CD14-positive monocyte (primary cell): ENCODE measurements around the gene HOXB5. TPM values are rescaled to one million over a fixed set of nuclear protein-coding genes. Genes with fewer than 3 reads are reported as not detected.

Source experiments
- DNase-seq, 3 donors: peaks; one replicate each; pipeline ENCODE4 v3.0.0-alpha.2; 2011 to 2022
- H2AFZ ChIP-seq: 2 replicates; pipeline ENCODE4 v1.6.0; 2012; ENCODE audit warnings: mild to moderate bottlenecking, low read depth, low read length, inconsistent platforms; ENCODE audit not compliant: insufficient read depth, poor library complexity, severe bottlenecking
- H3K27ac ChIP-seq, 2 donors: 1 replicate in 1 of 2; 2 replicates in 1 of 2; pipeline ENCODE4 v1.5.1; 2012 to 2013; ENCODE audit warnings: low read length in 2 of 2, control low read depth in 1 of 2, inconsistent platforms in 1 of 2, low read depth in 1 of 2, mild to moderate bottlenecking in 1 of 2
- H3K27me3 ChIP-seq, 2 donors: one replicate each; pipeline versions ENCODE4 v1.6.0 to v1.6.1; 2011 to 2013; ENCODE audit warnings: low read length in 2 of 2; ENCODE audit not compliant: control insufficient read depth in 2 of 2, insufficient read depth in 2 of 2
- H3K36me3 ChIP-seq, 2 donors: replicated peaks in 1 of 2; 1 replicate in 1 of 2; 2 replicates in 1 of 2; pipeline versions ENCODE4 v1.5.1 to v1.6.1; 2012 to 2013; ENCODE audit warnings: low read length in 2 of 2, control low read depth in 1 of 2, inconsistent platforms in 1 of 2, mild to moderate bottlenecking in 1 of 2; ENCODE audit not compliant: insufficient read depth in 2 of 2, control insufficient read depth in 1 of 2
- H3K4me1 ChIP-seq, 2 donors: 1 replicate in 1 of 2; 2 replicates in 1 of 2; pipeline versions ENCODE4 v1.5.1 to v1.6.1; 2012 to 2013; ENCODE audit warnings: low read length in 2 of 2, control low read depth in 1 of 2, inconsistent platforms in 1 of 2, mild to moderate bottlenecking in 1 of 2, moderate library complexity in 1 of 2; ENCODE audit not compliant: insufficient read depth in 2 of 2, control insufficient read depth in 1 of 2
- H3K4me2 ChIP-seq: replicated peaks from 2 replicates; pipeline ENCODE3; 2012; ENCODE audit warnings: low read length, moderate library complexity, mild to moderate bottlenecking; ENCODE audit not compliant: poor library complexity, severe bottlenecking; ENCODE audit errors: extremely low read depth
- H3K4me3 ChIP-seq, 3 experiments: fragments of 200-600 bp in 1 of 3; sonication (generic) in 1 of 3; replicated peaks in 1 of 3; 1 replicate in 2 of 3; 2 replicates in 1 of 3; pipeline ENCODE4 v1.5.1; 2011 to 2013; ENCODE audit warnings: low read length in 3 of 3, mild to moderate bottlenecking in 3 of 3, control low read depth in 2 of 3, low read depth in 2 of 3, inconsistent platforms in 1 of 3, moderate library complexity in 1 of 3
- H3K79me2 ChIP-seq: 2 replicates; pipeline ENCODE4 v1.6.0; 2012; ENCODE audit warnings: mild to moderate bottlenecking, control low read depth, inconsistent platforms, low read length, moderate library complexity; ENCODE audit not compliant: insufficient read depth
- H3K9ac ChIP-seq: 2 replicates; pipeline ENCODE4 v1.6.0; 2017; ENCODE audit warnings: low read length, mild to moderate bottlenecking; ENCODE audit not compliant: insufficient read depth, poor library complexity, severe bottlenecking
- H3K9me3 ChIP-seq, 2 donors: replicated peaks in 1 of 2; 1 replicate in 1 of 2; 2 replicates in 1 of 2; pipeline versions ENCODE4 v1.5.1 to v1.6.1; 2012 to 2013; ENCODE audit warnings: low read length in 2 of 2, control low read depth in 1 of 2; ENCODE audit not compliant: control insufficient read depth in 1 of 2, insufficient read depth in 1 of 2
- H4K20me1 ChIP-seq: 2 replicates; pipeline ENCODE4 v1.6.0; 2012; ENCODE audit warnings: mild to moderate bottlenecking, low read length, control low read depth, moderate library complexity; ENCODE audit not compliant: insufficient read depth
- H3K27ac Mint-ChIP-seq, 7 donors: one replicate each; pipeline ENCODE4 v1.8.0; 2020; ENCODE audit warnings: mild to moderate bottlenecking in 7 of 7, mixed read lengths in 7 of 7, moderate library complexity in 6 of 7, inconsistent platforms in 2 of 7
- H3K27me3 Mint-ChIP-seq, 3 donors: one replicate each; pipeline ENCODE4 v1.8.0; 2021 to 2022; ENCODE audit warnings: low read depth in 3 of 3, mild to moderate bottlenecking in 3 of 3, mixed read lengths in 3 of 3, moderate library complexity in 3 of 3, inconsistent platforms in 1 of 3
- H3K36me3 Mint-ChIP-seq, 2 donors: one replicate each; pipeline ENCODE4 v1.8.0; 2020; ENCODE audit warnings: mixed read lengths in 2 of 2, inconsistent platforms in 1 of 2, mild to moderate bottlenecking in 1 of 2
- H3K4me1 Mint-ChIP-seq: one replicate; pipeline ENCODE4 v1.8.0; 2020; ENCODE audit warnings: mild to moderate bottlenecking, mixed read lengths
- H3K4me3 Mint-ChIP-seq, 2 donors: one replicate each; pipeline ENCODE4 v1.8.0; 2020; ENCODE audit warnings: mild to moderate bottlenecking in 2 of 2, mixed read lengths in 2 of 2, moderate library complexity in 1 of 2
- H3K9me3 Mint-ChIP-seq, 7 donors: one replicate each; pipeline ENCODE4 v1.8.0; 2020 to 2022; ENCODE audit warnings: mixed read lengths in 7 of 7, mild to moderate bottlenecking in 6 of 7, moderate library complexity in 6 of 7, inconsistent platforms in 2 of 7
- CTCF ChIP-seq: fragments of 200-600 bp; IDR thresholded peaks from one replicate; pipeline ENCODE4 v1.8.0; 2022; ENCODE audit warnings: antibody characterized with exemption, mild to moderate bottlenecking
- WGBS: methylation state at CpG from one replicate; pipeline ENCODE4 v1.1.5; 2013; ENCODE audit warnings: missing lambda C conversion rate; ENCODE audit not compliant: insufficient coverage; 5-methylcytosine and 5-hydroxymethylcytosine counted together
- intact Hi-C, 2 donors: fragments of 100-400 bp; cut with micrococcal nuclease; formaldehyde crosslinking; loops; one replicate each; pipeline versions ENCODE4 v1.15.0 to v1.15.1; 2023
- polyA plus RNA-seq, 3 donors: library from polyadenylated mRNA; depleted of rRNA in 1 of 3; unstranded in 2 of 3; stranded (reverse) in 1 of 3; fragments of 300-500 nt in 2 of 3; fragments of >200 nt in 1 of 3; fragmentation: Illumina TruSeq in 2 of 3; gene quantifications; 1 replicate in 2 of 3; 2 replicates in 1 of 3; pipeline ENCODE4 v1.2.3, GENCODE V29; 2012 to 2021

HOXB5 gene
- polyA plus RNA-seq, 3 donors: not detected

DNA sequence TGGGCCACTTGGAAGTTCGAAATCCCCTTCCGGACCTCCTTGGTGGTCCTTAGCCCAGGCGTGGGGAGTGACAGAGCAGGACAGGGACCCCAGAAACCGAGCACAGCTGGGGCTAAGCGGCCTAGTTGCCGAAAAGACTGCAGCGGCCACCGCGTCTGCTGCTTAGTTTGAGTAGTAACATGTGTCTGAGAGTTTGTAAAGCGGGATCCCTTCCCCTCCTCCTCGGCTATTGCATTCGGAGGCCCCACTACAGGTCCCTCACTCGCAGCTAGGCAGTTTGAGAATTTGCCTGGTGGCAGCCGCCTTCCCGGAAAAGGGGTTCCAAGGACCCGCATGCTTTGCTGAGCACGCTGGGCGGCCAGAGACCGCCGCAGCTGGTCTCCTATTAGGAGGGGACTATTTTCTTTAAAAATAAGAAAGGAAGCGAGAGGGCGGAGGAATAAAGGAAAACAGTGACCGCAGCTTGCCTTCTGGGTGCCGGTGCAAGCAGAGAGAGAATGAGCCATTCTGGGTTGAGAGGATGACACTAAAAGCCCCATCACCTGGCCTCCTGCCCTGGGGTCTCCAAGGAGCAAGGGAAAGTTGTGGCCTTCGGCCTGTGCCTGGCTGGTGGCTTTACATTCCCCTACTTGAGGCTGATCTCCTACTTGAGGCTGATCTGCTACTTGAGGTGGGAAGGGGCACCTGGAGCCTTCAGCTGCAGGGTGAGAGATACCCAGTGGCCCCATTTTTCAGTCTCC is 1.1 kb upstream of the HOXB5 start:
- H3K4me1 ChIP-seq: peaks cover 27 to 38% of the 10 kb centered on the region in 2 donors
- H3K9ac ChIP-seq: no peak overlapping the region
- H3K4me1 Mint-ChIP-seq: peaks cover 45% of the 10 kb centered on the region
- WGBS: 88% methylated on average over 16 of the region's 25 CpGs
- intact Hi-C loops: loop anchor here (5.0 kb wide), 2 partner anchors 102 to 257 kb away; no protein-coding TSS in a partner anchor
- no peak overlapping the region for H3K27ac Mint-ChIP-seq
- H3K4me2 ChIP-seq: no peak overlapping the region
- no peaks in the 10 kb centered on the region for H3K79me2 ChIP-seq
- H3K9me3 ChIP-seq: peaks cover 0 to 44% of the 10 kb centered on the region in 2 donors
- H3K4me3 Mint-ChIP-seq: peak overlapping the region in 1 of 2 donors; percentile 92
- H3K27me3 Mint-ChIP-seq: peaks cover 99 to 100% (median 100%) of the 10 kb centered on the region in 3 donors
- H3K36me3 Mint-ChIP-seq: peaks cover 12 to 30% of the 10 kb centered on the region in 2 donors
- no peak overlapping the region for H2AFZ ChIP-seq
- peaks cover 0 to 35% (median 15%) of the 10 kb centered on the region in 7 donors for H3K9me3 Mint-ChIP-seq
- no peak for TF ChIP-seq CTCF
- H3K36me3 ChIP-seq: no peaks in the 10 kb centered on the region
- no peak for DNase-seq
- no peak overlapping the region for H3K27ac ChIP-seq
- no peaks in the 10 kb centered on the region for H4K20me1 ChIP-seq
- H3K27me3 ChIP-seq: peaks cover 78 to 100% of the 10 kb centered on the region in 2 donors
- H3K4me3 ChIP-seq: no peak overlapping the region

GRCh38 chr17:48593840-48594537 is 410 bp upstream of the HOXB5 start:
- no peak overlapping the region for H3K27ac ChIP-seq
- Mint-ChIP-seq H3K4me3 (peak overlapping the region in 1 of 2 donors; percentile 92), H3K4me1 (peaks cover 50% of the 10 kb centered on the region), H3K27ac (no peak overlapping the region), H3K36me3 (peaks cover 12 to 31% of the 10 kb centered on the region in 2 donors), H3K9me3 (peaks cover 0 to 38% (median 15%) of the 10 kb centered on the region in 7 donors), H3K27me3 (peaks cover 99 to 100% (median 100%) of the 10 kb centered on the region in 3 donors)
- H4K20me1 ChIP-seq: no peaks in the 10 kb centered on the region
- no peaks in the 10 kb centered on the region for H3K79me2 ChIP-seq
- H3K4me3 ChIP-seq: no peak overlapping the region
- intact Hi-C loops: loop anchor here (5.0 kb wide), 2 partner anchors 102 to 257 kb away; no protein-coding TSS in a partner anchor
- 20% methylated on average over 27 of the region's 37 CpGs for WGBS
- H3K4me1 ChIP-seq: peaks cover 27 to 38% of the 10 kb centered on the region in 2 donors
- no peak overlapping the region for H3K4me2 ChIP-seq
- no peaks in the 10 kb centered on the region for H3K36me3 ChIP-seq
- H3K9ac ChIP-seq: no peak overlapping the region
- peaks cover 0 to 37% of the 10 kb centered on the region in 2 donors for H3K9me3 ChIP-seq
- peaks cover 78 to 100% of the 10 kb centered on the region in 2 donors for H3K27me3 ChIP-seq
- no peak overlapping the region for H2AFZ ChIP-seq
- TF ChIP-seq CTCF: peak; percentile 82
- DNase-seq: peak; percentile 53 to 66 (median 54)
